ENCODE data around the gene SDC1.

SDC1 gene

GRCh38 chr2:20170704-20171250 is 54.2 kb downstream of the SDC1 start:
- no peak for DNase-seq (ENCODE audit: low read depth, low spot score)

- no peak for DNase-seq (ENCODE audit: low read depth, low spot score)
These were observed 54.9 kb downstream of the SDC1 start for GRCh38 chr2:20169796-20170703.

- no peak for DNase-seq (ENCODE audit: low read depth, low spot score)
These were observed 55.9 kb downstream of the SDC1 start for GRCh38 chr2:20168727-20169696.

GRCh38 chr2:20168048-20168726 is 56.7 kb downstream of the SDC1 start:
- no peak for DNase-seq (ENCODE audit: low read depth, low spot score)

- no peak for DNase-seq (ENCODE audit: low read depth, low spot score)
These were observed 57.6 kb downstream of the SDC1 start for GRCh38 chr2:20167356-20167755.

- no peak for DNase-seq (ENCODE audit: low read depth, low spot score)
These were observed 59.0 kb downstream of the SDC1 start for GRCh38 chr2:20165677-20166509.

GRCh38 chr2:20164734-20165478 is 60.0 kb downstream of the SDC1 start:
- no peak for DNase-seq (ENCODE audit: low read depth, low spot score)

GRCh38 chr2:20164061-20164733 is 60.7 kb downstream of the SDC1 start:
- no peak for DNase-seq (ENCODE audit: low read depth, low spot score)

- no peak for DNase-seq (ENCODE audit: low read depth, low spot score)
These were observed 65.4 kb downstream of the SDC1 start for GRCh38 chr2:20159411-20160070.

- no peak for DNase-seq (ENCODE audit: low read depth, low spot score)
These were observed 67.6 kb downstream of the SDC1 start for GRCh38 chr2:20157193-20157891.

GRCh38 chr2:20156836-20157192 is 68.1 kb downstream of the SDC1 start:
- DNase-seq (ENCODE audit: low read depth, low spot score): no peak

GRCh38 chr2:20156076-20156759 is 68.7 kb downstream of the SDC1 start:
- no peak for DNase-seq (ENCODE audit: low read depth, low spot score)

GRCh38 chr2:20153131-20153851 is 71.6 kb downstream of the SDC1 start:
- no peak for DNase-seq (ENCODE audit: low read depth, low spot score)

GRCh38 chr2:20150806-20151571 is 73.9 kb downstream of the SDC1 start:
- DNase-seq (ENCODE audit: low read depth, low spot score): no peak
